ENCODE measurements around the gene PCBP3.

- TF ChIP-seq CTCF (IDR thresholded peaks at IDR 0.05), result no peak
- TF ChIP-seq POLR2A (IDR thresholded peaks at IDR 0.05), result no peak
Measured at GRCh38 chr21:45715441-45715840, 71.9 kb downstream of the PCBP3 start.

All from right lobe of liver (tissue), 4 donors.